HCT116 (cell line): ENCODE data around the gene PDLIM5. TPM values are rescaled to one million over a fixed set of nuclear protein-coding genes. Genes with fewer than 3 reads are reported as not detected.
"Not testable (repeated sequence)": the region's sequence is repeated elsewhere in the genome, so short reads cannot be mapped to it uniquely, and the experiment has no call there.

Experiments
- ATAC-seq: fragments of 200-7000 bp; cut with Tn5 transposase; 2 replicates; pipeline ENCODE4 v1.9.1; 2020; ENCODE audit warnings: mild to moderate bottlenecking, moderate library complexity
- BruUV-seq: library from RNA; stranded (reverse); fragments of 400-500 nt; replicated peaks from 2 replicates; lab custom pipeline; 2021; lab: Mats Ljungman, UMichigan
- CTCF ChIA-PET: fragments of 300-600 bp; sonication (Branson Sonifier 250); formaldehyde crosslinking; loops from one replicate; lab custom pipeline; 2021; ENCODE audit warnings: antibody characterized with exemption; lab: Charles Lee
- POLR2A ChIA-PET: fragments of 300-600, 350-600 bp; sonication (Branson Sonifier 250); formaldehyde crosslinking; loops from one replicate; lab custom pipeline; 2021; ENCODE audit warnings: antibody characterized with exemption; lab: Charles Lee
- RAD21 ChIA-PET, 2 experiments: fragments of 300-600 bp; sonication (Branson Sonifier 250); formaldehyde crosslinking; loops; one replicate each; lab custom pipeline; 2023; ENCODE audit warnings: low total read pairs in 2 of 2; ENCODE audit not compliant: uncharacterized antibody in 2 of 2, unreplicated experiment in 2 of 2, low non-redundant PET in 1 of 2; lab: Charles Lee
- DNase-seq: peaks from one replicate; pipeline ENCODE4 v3.0.0-alpha.2; 2010; ENCODE audit warnings: low read depth, low spot score
- H2AFZ ChIP-seq: fragments of 200-600 bp; shearing (Covaris generic), sonication (generic); 2 replicates; pipeline ENCODE4 v1.6.1; 2017; ENCODE audit warnings: low read depth, mixed run types, mixed read lengths, antibody characterized with exemption, low read length; ENCODE audit not compliant: poor library complexity, severe bottlenecking
- H3K27ac ChIP-seq: 2 replicates; pipeline ENCODE4 v1.5.1; 2012; ENCODE audit warnings: low read depth, low read length
- H3K27me3 ChIP-seq: fragments of 200-600 bp; sonication (generic); 2 replicates; pipeline ENCODE4 v1.6.1; 2016; ENCODE audit warnings: mixed run types, low read length, mixed read lengths; ENCODE audit not compliant: insufficient read depth
- H3K36me3 ChIP-seq, 2 experiments: fragments of 200-500 bp in 1 of 2; fragments of 200-600 bp in 1 of 2; sonication (Bioruptor generic) in 1 of 2; sonication (generic) in 1 of 2; 2 replicates each; pipeline versions ENCODE4 v1.5.1 to v1.6.1; 2014 to 2016; ENCODE audit warnings: low read length in 2 of 2, inconsistent platforms in 1 of 2, mixed read lengths in 1 of 2, mixed run types in 1 of 2; ENCODE audit not compliant: insufficient read depth in 2 of 2, control insufficient read depth in 1 of 2
- H3K4me1 ChIP-seq, 2 experiments: fragments of 200-600 bp in 1 of 2; sonication (generic) in 1 of 2; 2 replicates each; pipeline versions ENCODE4 v1.5.1 to v1.6.1; 2012 to 2017; ENCODE audit warnings: low read length in 2 of 2, inconsistent platforms in 1 of 2, mild to moderate bottlenecking in 1 of 2, mixed read lengths in 1 of 2, mixed run types in 1 of 2, moderate library complexity in 1 of 2; ENCODE audit not compliant: insufficient read depth in 2 of 2, control insufficient read depth in 1 of 2
- H3K4me2 ChIP-seq: fragments of 200-600 bp; sonication (generic); 2 replicates; pipeline ENCODE4 v1.6.1; 2017; ENCODE audit warnings: mixed run types, low read length, mixed read lengths
- H3K4me3 ChIP-seq, 2 experiments: fragments of 200-600 bp in 1 of 2; sonication (generic) in 1 of 2; replicated peaks in 1 of 2; 2 replicates each; pipeline ENCODE4 v1.5.1; 2011 to 2016; ENCODE audit warnings: low read length in 2 of 2, control low read depth in 1 of 2, low read depth in 1 of 2, mild to moderate bottlenecking in 1 of 2, mixed read lengths in 1 of 2, mixed run types in 1 of 2
- H3K79me2 ChIP-seq: fragments of 200-600 bp; sonication (generic); 2 replicates; pipeline ENCODE4 v1.6.1; 2017; ENCODE audit warnings: mild to moderate bottlenecking, mixed run types, low read length, moderate library complexity, mixed read lengths; ENCODE audit not compliant: insufficient read depth
- H3K9ac ChIP-seq: fragments of 200-600 bp; sonication (generic); 2 replicates; pipeline ENCODE4 v1.6.1; 2016; ENCODE audit warnings: low read length, mixed read lengths
- H3K9me2 ChIP-seq: fragments of 200-600 bp; sonication (generic), shearing (Covaris generic); 2 replicates; pipeline ENCODE4 v1.6.1; 2017; ENCODE audit warnings: mixed run types, mild to moderate bottlenecking, moderate library complexity; ENCODE audit not compliant: insufficient read depth
- H3K9me3 ChIP-seq, 2 experiments: fragments of 200-500 bp in 1 of 2; fragments of 200-600 bp in 1 of 2; sonication (Bioruptor generic) in 1 of 2; sonication (generic) in 1 of 2; 2 replicates each; pipeline ENCODE4 v1.6.1; 2014 to 2017; ENCODE audit warnings: low read length in 2 of 2, mixed read lengths in 2 of 2, inconsistent platforms in 1 of 2, low read depth in 1 of 2, mild to moderate bottlenecking in 1 of 2, mixed run types in 1 of 2, moderate library complexity in 1 of 2; ENCODE audit not compliant: control insufficient read depth in 1 of 2, insufficient read depth in 1 of 2
- H4K20me1 ChIP-seq: fragments of 200-600 bp; sonication (generic), shearing (Covaris generic); 2 replicates; pipeline ENCODE4 v1.6.1; 2017; ENCODE audit warnings: mixed run types, mild to moderate bottlenecking, moderate library complexity; ENCODE audit not compliant: insufficient read depth
- CEBPB ChIP-seq: IDR thresholded peaks from 2 replicates; pipeline ENCODE4 v1.6.1; 2012; ENCODE audit warnings: low read depth
- EGR1 ChIP-seq: IDR thresholded peaks from 2 replicates; pipeline ENCODE4 v1.6.1; 2012; ENCODE audit warnings: low read depth
- ELF1 ChIP-seq: IDR thresholded peaks from 2 replicates; pipeline ENCODE4 v1.6.1; 2012; ENCODE audit warnings: low read depth, borderline replicate concordance
- EZH2phosphoT487 ChIP-seq: fragments of 200-600 bp; IDR thresholded peaks from 2 replicates; pipeline ENCODE4 v1.6.1; 2018; ENCODE audit warnings: antibody characterized with exemption, borderline replicate concordance
- JUND ChIP-seq: IDR thresholded peaks from 2 replicates; pipeline ENCODE4 v1.6.1; 2012
- POLR2A ChIP-seq: IDR thresholded peaks from 2 replicates; pipeline ENCODE4 v1.7.0; 2011; ENCODE audit warnings: borderline replicate concordance; ENCODE audit not compliant: insufficient read depth, insufficient read length; ENCODE audit errors: extremely low read depth
- POLR2AphosphoS5 ChIP-seq: IDR thresholded peaks from 2 replicates; pipeline ENCODE4 v1.6.1; 2011; ENCODE audit warnings: mild to moderate bottlenecking, low read depth, low read length, moderate library complexity
- RAD21 ChIP-seq: IDR thresholded peaks from 2 replicates; pipeline ENCODE4 v1.6.1; 2012; ENCODE audit warnings: low read depth, mild to moderate bottlenecking
- SRF ChIP-seq: IDR thresholded peaks from 2 replicates; pipeline ENCODE4 v1.6.1; 2012; ENCODE audit warnings: low read depth
- YY1 ChIP-seq: IDR thresholded peaks from 2 replicates; pipeline ENCODE4 v1.6.1; 2011; ENCODE audit warnings: low read length, low read depth, moderate library complexity, mild to moderate bottlenecking; ENCODE audit not compliant: insufficient replicate concordance; ENCODE audit errors: extremely low read depth
- ZNF274 ChIP-seq: fragments of 200-500 bp; sonication (Bioruptor generic); IDR thresholded peaks from 2 replicates; pipeline ENCODE4 v1.6.1; 2014; ENCODE audit warnings: mild to moderate bottlenecking, low read depth, low read length, inconsistent platforms
- intact Hi-C: fragments of 100-400 bp; cut with micrococcal nuclease; formaldehyde crosslinking; loops from 2 replicates; pipeline ENCODE4 v1.10.0; 2022
- total RNA-seq: library from RNA; stranded (reverse); gene quantifications from one replicate; pipeline ENCODE4 v1.2.1, GENCODE V29; 2021; ENCODE audit not compliant: unreplicated experiment
- TF ChIP-seq, protein P1 (sequence below): IDR thresholded peaks from 2 replicates; pipeline ENCODE4 v1.6.1; 2012
- TF ChIP-seq, protein P2 (sequence below), 3 experiments: fragments of 200-600 bp in 1 of 3; sonication (generic) in 1 of 3; IDR thresholded peaks in 2 of 3; conservative IDR thresholded peaks in 1 of 3; 2 replicates each; pipeline ENCODE4 v1.5.1; 2012 to 2017; ENCODE audit warnings: low read depth in 2 of 3, low read length in 2 of 3, antibody characterized with exemption in 1 of 3, borderline replicate concordance in 1 of 3, control low read depth in 1 of 3, mild to moderate bottlenecking in 1 of 3, mixed read lengths in 1 of 3, mixed run types in 1 of 3, moderate library complexity in 1 of 3; ENCODE audit not compliant: insufficient read depth in 1 of 3

Gene PDLIM5
- total RNA-seq, 1 experiment from 2014 or later, result 130 TPM

DNA sequence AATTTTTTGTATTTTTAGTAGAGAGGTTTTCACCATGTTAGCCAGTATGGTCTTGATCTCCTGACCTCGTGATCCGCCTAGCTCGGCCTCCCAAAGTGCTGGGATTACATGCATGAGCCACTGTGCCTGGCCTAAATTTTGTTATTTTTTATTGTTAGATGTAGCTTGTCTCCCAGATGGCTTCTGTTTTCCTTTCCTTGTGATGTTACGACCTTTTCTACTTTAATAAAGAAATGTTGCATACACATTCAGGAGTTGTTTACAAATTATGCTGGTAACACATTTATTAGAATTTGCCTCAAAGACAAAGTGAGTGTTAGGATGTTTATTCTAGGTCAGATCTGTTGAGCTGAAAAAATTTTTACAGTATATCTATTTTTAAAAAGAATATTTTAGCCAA, 18.4 kb downstream of the PDLIM5 start:
- Histone ChIP-seq H2AFZ (no peak overlapping the region), H4K20me1 (no peaks in the 10 kb centered on the region), H3K27me3 (no peaks in the 10 kb centered on the region), H3K4me2 (no peak overlapping the region), H3K36me3 (no peaks in the 10 kb centered on the region), H3K9ac (no peak overlapping the region), H3K9me2 (no peaks in the 10 kb centered on the region), H3K4me3 (no peak overlapping the region), H3K4me1 (peaks cover 22 to 26% of the 10 kb centered on the region in 2 experiments), H3K27ac (no peak overlapping the region), H3K9me3 (no peaks in the 10 kb centered on the region), H3K79me2 (peaks cover 87% of the 10 kb centered on the region)
- ATAC-seq, result no peak
- RAD21 ChIA-PET, result no interaction called here
- POLR2A ChIA-PET, result no interaction called here
- CTCF ChIA-PET, result no interaction called here
- intact Hi-C loops, result no loop called here
- no TSS peak for BruUV-seq
- no peak for DNase-seq
- TF ChIP-seq ELF1 (no peak), JUND (no peak), SRF (no peak), ZNF274 (no peak), YY1 (no peak), POLR2AphosphoS5 (no peak), EZH2phosphoT487 (no peak), RAD21 (no peak), CEBPB (no peak), POLR2A (no peak), EGR1 (no peak)
- TF ChIP-seq, protein P1, sequence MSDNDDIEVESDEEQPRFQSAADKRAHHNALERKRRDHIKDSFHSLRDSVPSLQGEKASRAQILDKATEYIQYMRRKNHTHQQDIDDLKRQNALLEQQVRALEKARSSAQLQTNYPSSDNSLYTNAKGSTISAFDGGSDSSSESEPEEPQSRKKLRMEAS, result no peak
- TF ChIP-seq, protein P2, sequence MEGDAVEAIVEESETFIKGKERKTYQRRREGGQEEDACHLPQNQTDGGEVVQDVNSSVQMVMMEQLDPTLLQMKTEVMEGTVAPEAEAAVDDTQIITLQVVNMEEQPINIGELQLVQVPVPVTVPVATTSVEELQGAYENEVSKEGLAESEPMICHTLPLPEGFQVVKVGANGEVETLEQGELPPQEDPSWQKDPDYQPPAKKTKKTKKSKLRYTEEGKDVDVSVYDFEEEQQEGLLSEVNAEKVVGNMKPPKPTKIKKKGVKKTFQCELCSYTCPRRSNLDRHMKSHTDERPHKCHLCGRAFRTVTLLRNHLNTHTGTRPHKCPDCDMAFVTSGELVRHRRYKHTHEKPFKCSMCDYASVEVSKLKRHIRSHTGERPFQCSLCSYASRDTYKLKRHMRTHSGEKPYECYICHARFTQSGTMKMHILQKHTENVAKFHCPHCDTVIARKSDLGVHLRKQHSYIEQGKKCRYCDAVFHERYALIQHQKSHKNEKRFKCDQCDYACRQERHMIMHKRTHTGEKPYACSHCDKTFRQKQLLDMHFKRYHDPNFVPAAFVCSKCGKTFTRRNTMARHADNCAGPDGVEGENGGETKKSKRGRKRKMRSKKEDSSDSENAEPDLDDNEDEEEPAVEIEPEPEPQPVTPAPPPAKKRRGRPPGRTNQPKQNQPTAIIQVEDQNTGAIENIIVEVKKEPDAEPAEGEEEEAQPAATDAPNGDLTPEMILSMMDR (IDR thresholded peaks at IDR 0.05 in 2 of 3, conservative IDR thresholded peaks at IDR 0.05 in 1 of 3; ENCODE audit: borderline replicate concordance in 1 of 3, insufficient read depth in 1 of 3, low read depth in 2 of 3, low read length in 2 of 3), result no peak

DNA sequence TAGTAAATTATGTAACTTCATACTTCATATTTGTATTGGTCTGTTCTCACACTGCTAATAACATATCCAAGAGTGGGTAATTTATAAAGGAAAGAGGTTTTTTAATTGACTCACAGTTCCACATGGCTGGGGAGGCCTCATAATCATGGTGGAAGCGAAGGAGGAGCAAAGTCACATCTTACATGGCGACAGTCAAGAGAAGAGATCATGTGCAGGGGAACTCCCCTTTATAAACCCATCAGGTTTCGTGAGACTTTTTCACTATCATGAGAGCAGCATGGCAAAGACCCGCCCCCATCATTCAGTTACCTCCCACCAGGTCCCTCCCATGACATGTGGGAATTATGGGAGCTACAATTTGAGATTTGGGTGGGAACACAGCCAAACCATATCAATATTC, 19.0 kb downstream of the PDLIM5 start:
- BruUV-seq, H4K20me1 ChIP-seq, POLR2A ChIA-PET, CTCF ChIA-PET, DNase-seq, H3K27me3 ChIP-seq, ATAC-seq, H3K36me3 ChIP-seq, RAD21 ChIA-PET, H2AFZ ChIP-seq, H3K27ac ChIP-seq, H3K4me2 ChIP-seq, intact Hi-C loops, H3K9me3 ChIP-seq, H3K9me2 ChIP-seq, H3K4me3 ChIP-seq, H3K9ac ChIP-seq: not testable (repeated sequence)
- peaks cover 87% of the 10 kb centered on the region for H3K79me2 ChIP-seq
- H3K4me1 ChIP-seq, result peaks cover 22 to 26% of the 10 kb centered on the region in 2 experiments
